Measurements from ENCODE around the gene SUCO. TPM values are rescaled to one million over a fixed set of nuclear protein-coding genes. Genes with fewer than 3 reads are reported as not detected.
"Not testable (repeated sequence)": the region's sequence is repeated elsewhere in the genome, so short reads cannot be mapped to it uniquely, and the experiment has no call there.

Gene SUCO, protein sequence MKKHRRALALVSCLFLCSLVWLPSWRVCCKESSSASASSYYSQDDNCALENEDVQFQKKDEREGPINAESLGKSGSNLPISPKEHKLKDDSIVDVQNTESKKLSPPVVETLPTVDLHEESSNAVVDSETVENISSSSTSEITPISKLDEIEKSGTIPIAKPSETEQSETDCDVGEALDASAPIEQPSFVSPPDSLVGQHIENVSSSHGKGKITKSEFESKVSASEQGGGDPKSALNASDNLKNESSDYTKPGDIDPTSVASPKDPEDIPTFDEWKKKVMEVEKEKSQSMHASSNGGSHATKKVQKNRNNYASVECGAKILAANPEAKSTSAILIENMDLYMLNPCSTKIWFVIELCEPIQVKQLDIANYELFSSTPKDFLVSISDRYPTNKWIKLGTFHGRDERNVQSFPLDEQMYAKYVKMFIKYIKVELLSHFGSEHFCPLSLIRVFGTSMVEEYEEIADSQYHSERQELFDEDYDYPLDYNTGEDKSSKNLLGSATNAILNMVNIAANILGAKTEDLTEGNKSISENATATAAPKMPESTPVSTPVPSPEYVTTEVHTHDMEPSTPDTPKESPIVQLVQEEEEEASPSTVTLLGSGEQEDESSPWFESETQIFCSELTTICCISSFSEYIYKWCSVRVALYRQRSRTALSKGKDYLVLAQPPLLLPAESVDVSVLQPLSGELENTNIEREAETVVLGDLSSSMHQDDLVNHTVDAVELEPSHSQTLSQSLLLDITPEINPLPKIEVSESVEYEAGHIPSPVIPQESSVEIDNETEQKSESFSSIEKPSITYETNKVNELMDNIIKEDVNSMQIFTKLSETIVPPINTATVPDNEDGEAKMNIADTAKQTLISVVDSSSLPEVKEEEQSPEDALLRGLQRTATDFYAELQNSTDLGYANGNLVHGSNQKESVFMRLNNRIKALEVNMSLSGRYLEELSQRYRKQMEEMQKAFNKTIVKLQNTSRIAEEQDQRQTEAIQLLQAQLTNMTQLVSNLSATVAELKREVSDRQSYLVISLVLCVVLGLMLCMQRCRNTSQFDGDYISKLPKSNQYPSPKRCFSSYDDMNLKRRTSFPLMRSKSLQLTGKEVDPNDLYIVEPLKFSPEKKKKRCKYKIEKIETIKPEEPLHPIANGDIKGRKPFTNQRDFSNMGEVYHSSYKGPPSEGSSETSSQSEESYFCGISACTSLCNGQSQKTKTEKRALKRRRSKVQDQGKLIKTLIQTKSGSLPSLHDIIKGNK (N-terminal part only)
- total RNA-seq = 10 to 100 TPM; 19.5 to 21.5 (median 20.3) TPM

DNA sequence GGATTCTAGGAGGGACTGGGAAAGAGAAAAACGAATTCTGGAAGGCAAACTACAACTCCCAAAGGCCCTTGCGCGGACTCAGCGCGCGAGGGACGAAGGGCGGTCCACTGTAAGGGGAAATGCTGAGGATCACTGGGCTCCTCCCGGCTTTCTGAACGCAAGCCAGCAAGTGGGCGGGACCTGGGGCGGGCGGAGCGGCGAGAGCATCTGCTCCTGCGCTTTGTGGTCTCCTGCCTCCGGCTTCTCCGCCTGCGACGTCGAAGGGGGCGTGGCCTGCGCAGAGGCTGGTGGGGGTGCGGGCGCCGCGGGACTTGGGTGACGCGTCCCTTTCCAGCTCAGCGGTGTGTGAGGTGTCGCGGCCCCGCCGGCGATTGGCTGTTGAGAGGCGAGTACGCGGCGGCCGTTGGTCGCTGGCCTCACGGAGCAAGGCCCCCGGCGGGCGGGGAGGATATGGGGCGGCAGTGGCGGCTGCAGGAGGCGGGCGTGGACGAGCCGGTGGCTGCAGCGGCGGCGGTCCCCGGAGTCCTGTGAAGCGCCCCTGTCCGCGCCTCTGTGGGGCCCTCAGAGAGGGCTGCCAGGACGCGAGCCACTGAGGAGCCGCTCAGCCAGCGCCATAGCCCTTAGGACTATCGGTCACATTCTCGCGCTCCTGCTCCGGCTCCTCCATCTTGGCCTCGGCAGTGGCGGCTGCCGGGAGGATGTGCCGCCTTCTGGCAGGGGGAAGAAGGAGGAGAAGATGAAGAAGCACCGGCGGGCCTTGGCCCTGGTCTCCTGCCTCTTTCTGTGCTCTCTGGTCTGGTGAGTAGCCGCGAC lies at the start of gene SUCO:
TSS of gene SUCO (plus strand) at position 451 of the 813 bp plus-strand sequence. CDS start at position 737, 286 bp downstream.
- Mint-ChIP-seq H3K36me3 (ENCODE audit: insufficient read depth) (no peaks in the 10 kb centered on the region), H3K4me3 (peak within 1 kb of the TSS; percentile 97), H3K4me1 (ENCODE audit: low read depth) (peaks cover 52% of the 10 kb centered on the region), H3K9me3 (no peaks in the 10 kb centered on the region), H3K27me3 (ENCODE audit: low read depth) (peaks cover 9% of the 10 kb centered on the region)
- ATAC-seq (peak; percentile 87 to 90), DNase-seq (peak; percentile 99)

DNA sequence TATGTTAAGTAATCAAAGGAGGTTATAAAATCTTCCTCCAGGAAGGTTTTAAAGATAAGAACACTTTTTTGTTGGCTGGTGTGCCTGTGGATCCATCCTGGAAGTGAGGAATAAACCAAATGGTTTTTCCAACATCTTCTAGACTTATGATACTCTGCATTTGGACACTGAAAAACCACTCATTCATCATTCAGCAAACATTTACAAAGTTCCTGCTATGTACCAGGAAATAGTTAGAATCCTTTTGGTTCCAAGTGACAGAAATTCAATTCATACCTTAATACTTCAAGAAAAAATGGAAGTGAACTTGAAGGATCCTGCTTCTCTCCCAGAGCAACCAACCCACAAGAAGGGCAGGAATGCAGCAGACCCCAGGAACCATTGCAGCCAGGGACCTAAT lies 49.5 kb upstream of the SUCO start:
- peaks cover 4% of the 10 kb centered on the region for H3K27me3 Mint-ChIP-seq (ENCODE audit: low read depth)
- no peak for ATAC-seq

DNA sequence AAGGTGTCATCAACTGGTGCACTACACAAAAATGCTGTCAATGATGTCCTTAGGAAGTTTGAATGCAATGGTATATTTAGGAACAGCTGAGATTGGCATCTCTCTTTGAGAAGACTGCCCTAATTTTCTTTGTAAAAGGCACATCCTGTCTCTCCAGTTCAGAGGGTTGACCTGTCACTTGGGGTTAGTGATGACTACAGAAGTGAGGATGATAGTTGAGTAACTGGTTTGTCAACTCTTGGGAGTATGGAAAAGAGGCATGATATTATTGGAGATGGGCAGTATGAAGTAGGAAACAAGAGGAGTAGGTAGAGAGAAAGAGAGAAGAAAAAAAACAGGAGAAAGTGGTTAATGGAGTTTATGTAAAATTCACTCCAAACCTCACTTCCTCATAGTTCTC lies 48.7 kb upstream of the SUCO start:
- no peaks in the 10 kb centered on the region for H3K9me3 Mint-ChIP-seq
- H3K4me3 Mint-ChIP-seq = no peak overlapping the region
- DNase-seq = no peak
- H3K36me3 Mint-ChIP-seq (ENCODE audit: insufficient read depth) = no peaks in the 10 kb centered on the region
- no peak for ATAC-seq
- H3K4me1 Mint-ChIP-seq (ENCODE audit: low read depth) = peaks cover 18% of the 10 kb centered on the region
- peaks cover 9% of the 10 kb centered on the region for H3K27me3 Mint-ChIP-seq (ENCODE audit: low read depth)

More for the DNA sequence above, 49.5 kb upstream of the SUCO start:
- H3K4me1 Mint-ChIP-seq (ENCODE audit: low read depth) = peaks cover 18% of the 10 kb centered on the region
- H3K9me3 Mint-ChIP-seq = no peaks in the 10 kb centered on the region
- H3K36me3 Mint-ChIP-seq (ENCODE audit: insufficient read depth) = no peaks in the 10 kb centered on the region
- H3K4me3 Mint-ChIP-seq = no peak overlapping the region
- DNase-seq = no peak

DNA sequence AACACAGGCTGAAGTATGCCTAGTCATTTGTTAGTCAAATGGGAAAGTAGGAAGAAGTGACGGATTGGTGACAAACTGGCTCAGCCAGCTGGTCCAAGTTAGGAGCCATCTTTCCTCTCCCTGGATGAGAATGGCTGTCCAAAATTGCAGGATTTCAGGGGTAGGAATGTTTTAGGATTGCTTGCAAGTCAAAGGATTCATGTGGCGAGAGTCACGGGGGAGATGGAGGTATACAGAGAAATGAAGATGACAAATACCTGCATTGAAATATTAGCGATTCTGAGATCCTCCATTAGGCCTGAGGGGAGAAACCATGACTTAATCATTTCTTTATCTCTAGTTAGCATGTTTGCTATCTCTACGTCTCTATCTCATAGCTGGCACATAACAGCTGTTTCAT lies 47.3 kb upstream of the SUCO start:
- H3K9me3 Mint-ChIP-seq = no peaks in the 10 kb centered on the region
- no peak for DNase-seq
- H3K4me3 Mint-ChIP-seq = no peak overlapping the region
- H3K27me3 Mint-ChIP-seq (ENCODE audit: low read depth) = peaks cover 8% of the 10 kb centered on the region
- H3K36me3 Mint-ChIP-seq (ENCODE audit: insufficient read depth) = no peaks in the 10 kb centered on the region
- no peak for ATAC-seq
- peaks cover 14% of the 10 kb centered on the region for H3K4me1 Mint-ChIP-seq (ENCODE audit: low read depth)

DNA sequence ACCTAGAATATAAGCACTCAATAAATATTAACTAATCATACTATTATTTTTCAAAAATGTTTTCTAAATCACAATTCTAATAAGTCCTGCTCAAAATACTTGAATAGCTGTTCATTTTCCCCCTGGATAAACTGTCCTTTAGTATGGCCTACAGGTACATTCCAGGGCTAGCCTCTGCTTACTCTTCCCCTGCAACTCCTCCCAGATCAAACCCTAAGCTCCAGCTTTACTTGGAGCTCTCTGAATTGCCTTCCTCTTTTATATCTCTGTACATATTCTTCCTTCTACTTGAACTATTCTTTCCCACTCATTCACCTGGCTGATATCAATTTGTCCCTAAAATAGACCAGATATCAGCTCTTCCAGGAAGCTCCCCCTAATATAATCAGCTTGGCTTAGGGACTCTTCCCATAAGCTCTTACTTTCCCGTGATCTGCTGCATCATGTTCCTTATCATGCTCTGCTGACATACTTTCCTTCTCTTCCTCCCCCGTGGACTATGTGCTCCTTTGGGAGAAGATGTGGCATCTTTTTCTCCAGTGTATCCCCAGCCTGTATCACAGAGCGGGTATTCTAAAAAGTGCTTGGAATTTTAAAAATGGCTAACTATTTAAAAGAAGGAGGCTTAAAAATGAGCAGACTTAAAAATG lies 46.0 kb upstream of the SUCO start:
- DNase-seq (no peak), ATAC-seq (no peak)
- Mint-ChIP-seq H3K4me1 (ENCODE audit: low read depth) (peaks cover 14% of the 10 kb centered on the region), H3K27me3 (ENCODE audit: low read depth) (peaks cover 11% of the 10 kb centered on the region), H3K9me3 (no peaks in the 10 kb centered on the region), H3K36me3 (ENCODE audit: insufficient read depth) (no peaks in the 10 kb centered on the region), H3K4me3 (no peak overlapping the region)

DNA sequence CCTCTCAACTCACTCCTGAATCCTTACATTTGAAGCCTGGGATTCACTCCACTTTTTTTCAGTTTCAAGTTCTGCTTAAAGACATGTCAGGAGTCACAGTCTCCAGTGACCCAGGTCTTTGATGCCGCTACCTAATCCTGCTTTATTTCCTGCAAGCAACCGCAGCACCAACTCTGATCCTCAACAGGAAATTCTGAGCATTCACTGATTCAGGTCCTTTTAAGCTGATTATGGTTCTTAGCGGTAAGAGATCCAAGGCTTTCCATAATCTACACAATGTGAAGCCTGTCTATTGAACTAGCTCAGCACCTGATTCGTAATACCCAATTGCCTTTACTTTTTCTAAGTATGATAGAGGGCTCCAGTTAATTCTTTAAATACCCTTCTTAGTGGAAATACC lies 45.4 kb upstream of the SUCO start:
- Mint-ChIP-seq H3K4me3 (no peak overlapping the region), H3K4me1 (ENCODE audit: low read depth) (peaks cover 14% of the 10 kb centered on the region), H3K9me3 (no peaks in the 10 kb centered on the region), H3K36me3 (ENCODE audit: insufficient read depth) (no peaks in the 10 kb centered on the region), H3K27me3 (ENCODE audit: low read depth) (peaks cover 11% of the 10 kb centered on the region)
- DNase-seq (no peak), ATAC-seq (no peak)

DNA sequence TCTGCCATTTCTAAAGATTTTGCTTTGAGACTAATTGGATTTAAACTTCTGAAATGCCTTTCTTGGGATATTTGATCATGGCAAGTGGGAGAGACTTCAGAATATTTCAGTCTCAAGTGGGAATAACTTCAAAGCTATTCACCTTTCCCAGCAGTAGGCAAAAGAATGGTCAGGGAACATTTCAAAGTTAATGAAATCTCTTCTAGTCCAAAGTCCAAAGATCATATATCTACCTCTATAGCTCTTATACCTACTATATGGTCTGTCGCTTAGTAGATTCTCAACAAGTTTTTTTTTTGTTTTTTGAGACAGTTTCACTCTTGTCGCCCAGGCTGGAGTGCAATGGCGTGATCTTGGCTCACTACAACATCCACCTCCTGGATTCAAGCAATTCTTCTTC lies 44.6 kb upstream of the SUCO start:
- H3K9me3 Mint-ChIP-seq = no peaks in the 10 kb centered on the region
- no peak for ATAC-seq
- DNase-seq = no peak
- H3K36me3 Mint-ChIP-seq (ENCODE audit: insufficient read depth) = no peaks in the 10 kb centered on the region
- no peak overlapping the region for H3K4me3 Mint-ChIP-seq
- peaks cover 14% of the 10 kb centered on the region for H3K4me1 Mint-ChIP-seq (ENCODE audit: low read depth)
- H3K27me3 Mint-ChIP-seq (ENCODE audit: low read depth) = peaks cover 11% of the 10 kb centered on the region

DNA sequence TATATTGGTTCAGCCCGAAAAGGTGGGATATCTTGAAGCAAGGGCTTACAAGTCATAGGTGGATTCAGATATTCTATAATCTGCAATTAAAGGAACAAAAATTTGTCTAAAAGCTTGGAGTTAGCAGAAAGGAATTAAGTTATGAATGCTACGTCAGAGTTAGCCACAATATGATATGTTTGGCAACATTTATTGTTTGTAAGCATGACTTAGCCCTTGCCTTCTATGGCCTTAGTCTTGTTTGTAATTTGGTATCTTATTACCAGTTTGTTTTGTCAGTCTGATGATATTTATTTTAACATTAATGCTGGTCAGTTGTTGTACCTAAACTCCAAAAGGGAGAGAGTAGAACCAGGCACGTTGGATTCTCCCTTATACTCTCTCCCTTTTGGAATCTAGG lies 43.1 kb upstream of the SUCO start:
- DNase-seq (no peak), ATAC-seq (no peak)
- no peaks in the 10 kb centered on the region for H3K36me3 Mint-ChIP-seq (ENCODE audit: insufficient read depth)
- H3K27me3 Mint-ChIP-seq (ENCODE audit: low read depth) = peaks cover 11% of the 10 kb centered on the region
- H3K4me3 Mint-ChIP-seq = no peak overlapping the region
- peaks cover 9% of the 10 kb centered on the region for H3K4me1 Mint-ChIP-seq (ENCODE audit: low read depth)
- H3K9me3 Mint-ChIP-seq = no peaks in the 10 kb centered on the region

DNA sequence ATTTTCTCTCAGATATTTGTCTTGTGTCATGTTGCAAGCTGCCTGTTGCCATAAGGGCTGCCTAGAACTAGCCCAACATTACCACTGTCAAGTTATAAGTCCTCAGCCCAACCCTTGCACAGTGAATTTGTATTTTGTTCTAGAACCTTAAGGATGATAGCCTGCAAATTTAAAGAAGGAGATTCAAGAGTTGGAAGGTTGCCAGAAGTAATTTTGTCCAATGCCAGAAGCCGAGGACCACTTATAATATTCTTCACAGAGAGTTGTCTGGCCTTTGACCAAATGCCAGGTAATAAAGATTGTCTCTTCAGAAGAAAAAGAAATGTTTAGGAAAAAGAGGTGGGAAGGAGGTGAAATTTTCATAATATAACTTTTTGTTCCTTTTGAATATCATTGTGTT lies 40.5 kb upstream of the SUCO start:
- Mint-ChIP-seq H3K36me3 (ENCODE audit: insufficient read depth) (no peaks in the 10 kb centered on the region), H3K4me3 (no peak overlapping the region), H3K9me3 (no peaks in the 10 kb centered on the region), H3K4me1 (ENCODE audit: low read depth) (peaks cover 5% of the 10 kb centered on the region), H3K27me3 (ENCODE audit: low read depth) (peaks cover 11% of the 10 kb centered on the region)
- DNase-seq (no peak), ATAC-seq (no peak)

DNA sequence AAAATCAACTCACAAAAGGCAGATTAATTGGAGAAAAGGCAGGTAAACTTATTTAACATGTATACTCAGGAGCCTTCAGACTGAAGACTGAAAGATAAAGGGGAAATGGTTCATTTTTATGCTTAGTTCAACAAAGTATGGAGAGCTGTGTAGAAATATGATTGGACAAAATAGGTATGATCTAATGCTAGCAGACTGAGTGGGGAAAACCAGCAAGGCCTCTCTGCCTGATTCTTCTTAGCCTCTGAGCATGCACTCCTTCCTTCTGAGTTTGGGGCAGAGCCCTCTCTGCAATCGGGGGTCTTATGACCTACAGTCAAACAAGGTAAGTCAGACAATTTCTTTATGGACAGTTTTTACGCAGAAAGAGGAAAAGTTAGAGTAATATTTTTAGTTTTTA lies 38.8 kb upstream of the SUCO start:
- Mint-ChIP-seq H3K4me1 (ENCODE audit: low read depth) (no peaks in the 10 kb centered on the region), H3K9me3 (no peaks in the 10 kb centered on the region), H3K27me3 (ENCODE audit: low read depth) (peaks cover 7% of the 10 kb centered on the region), H3K36me3 (ENCODE audit: insufficient read depth) (no peaks in the 10 kb centered on the region), H3K4me3 (no peak overlapping the region)
- no peak for ATAC-seq
- DNase-seq = no peak

DNA sequence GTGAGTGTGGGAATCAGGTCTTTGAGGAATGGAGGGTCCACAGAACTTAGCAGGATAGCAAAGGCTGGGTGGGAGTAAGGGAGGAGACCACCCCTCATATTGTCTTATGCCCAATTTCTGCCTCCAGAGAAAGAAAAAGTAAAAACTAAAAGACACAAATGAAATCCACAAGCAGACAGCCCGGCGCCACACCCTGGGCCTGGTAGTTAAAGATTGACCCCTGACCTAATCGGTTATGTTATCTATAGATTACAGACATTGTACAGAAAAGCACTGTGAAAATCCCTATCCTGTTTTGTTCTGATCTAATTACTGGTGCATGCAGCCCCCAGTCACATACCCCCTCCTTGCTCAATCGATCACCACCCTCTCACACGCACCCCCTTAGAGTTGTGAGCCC lies 36.8 kb upstream of the SUCO start:
- not testable (repeated sequence) for H3K4me1 Mint-ChIP-seq (ENCODE audit: low read depth); H3K27me3 Mint-ChIP-seq (ENCODE audit: low read depth); H3K4me3 Mint-ChIP-seq; DNase-seq; H3K9me3 Mint-ChIP-seq; ATAC-seq; H3K36me3 Mint-ChIP-seq (ENCODE audit: insufficient read depth)

DNA sequence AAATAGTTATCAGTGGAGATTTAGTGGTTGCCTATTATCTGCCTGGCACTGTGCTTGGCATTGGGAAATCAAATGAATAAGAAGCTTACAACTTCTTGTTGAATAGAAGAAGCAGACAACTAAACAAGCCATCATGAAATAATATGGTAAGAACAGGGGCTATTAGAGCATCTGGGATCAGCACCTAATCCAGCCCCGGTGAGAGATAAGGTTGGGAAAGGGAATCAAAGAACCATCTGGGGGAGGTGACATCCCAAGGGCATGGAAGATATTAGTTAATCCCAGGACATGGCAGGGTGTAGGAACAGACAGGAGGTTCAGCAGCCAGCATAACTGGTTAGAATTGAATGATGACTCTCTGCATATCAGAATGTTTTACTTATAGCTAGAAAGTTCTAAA lies 36.3 kb upstream of the SUCO start:
- no peaks in the 10 kb centered on the region for H3K9me3 Mint-ChIP-seq
- no peak for ATAC-seq
- H3K36me3 Mint-ChIP-seq (ENCODE audit: insufficient read depth) = no peaks in the 10 kb centered on the region
- no peaks in the 10 kb centered on the region for H3K4me1 Mint-ChIP-seq (ENCODE audit: low read depth)
- no peak for DNase-seq
- no peak overlapping the region for H3K4me3 Mint-ChIP-seq
- H3K27me3 Mint-ChIP-seq (ENCODE audit: low read depth) = no peaks in the 10 kb centered on the region

DNA sequence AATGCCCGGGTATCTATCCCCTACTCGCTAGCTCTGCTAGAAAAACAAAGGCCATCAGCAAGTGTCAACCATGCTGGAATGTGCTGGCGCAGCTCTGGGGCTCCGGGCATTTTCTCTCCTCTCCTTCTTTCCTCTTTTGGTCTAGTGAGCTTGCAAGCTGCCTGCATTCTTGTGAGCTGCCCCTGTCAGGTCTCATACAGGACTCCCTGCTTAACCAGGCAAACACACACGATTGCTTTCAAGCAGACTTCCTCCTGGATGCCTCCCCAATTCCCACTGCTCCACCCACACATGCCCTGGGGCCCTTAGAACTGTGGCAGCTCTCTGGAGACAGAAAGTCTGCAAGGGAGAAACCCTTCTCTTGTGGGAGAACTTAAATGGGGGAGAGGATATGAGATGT lies 35.7 kb upstream of the SUCO start:
- Mint-ChIP-seq H3K9me3 (no peaks in the 10 kb centered on the region), H3K4me3 (no peak overlapping the region), H3K27me3 (ENCODE audit: low read depth) (no peaks in the 10 kb centered on the region), H3K4me1 (ENCODE audit: low read depth) (no peaks in the 10 kb centered on the region), H3K36me3 (ENCODE audit: insufficient read depth) (no peaks in the 10 kb centered on the region)
- ATAC-seq (no peak), DNase-seq (no peak)
